Gastroesophageal sphincter (tissue), 4 donors: ENCODE measurements around the gene DNAJC5. TPM values are rescaled to one million over a fixed set of nuclear protein-coding genes. Genes with fewer than 3 reads are reported as not detected.
"Not testable (repeated sequence)": the region's sequence is repeated elsewhere in the genome, so short reads cannot be mapped to it uniquely, and the experiment has no call there.

Experiments
- ATAC-seq: fragments of 150-250 bp; one replicate; pipeline ENCODE4 v1.9.1; 2016; ENCODE audit warnings: mild to moderate bottlenecking, moderate library complexity
- H3K27ac ChIP-seq, 4 donors: fragments of 200-600 bp; sonication (generic) in 3 of 4; 1 replicate in 3 of 4; 2 replicates in 1 of 4; pipeline ENCODE4 v1.5.1; 2016 to 2019
- H3K27me3 ChIP-seq: fragments of 200-600 bp; sonication (generic); one replicate; pipeline ENCODE4 v1.5.1; 2019
- H3K36me3 ChIP-seq, 2 donors: fragments of 200-600 bp; sonication (generic); one replicate each; pipeline ENCODE4 v1.5.1; 2019; ENCODE audit warnings: control low read depth in 1 of 2
- H3K4me1 ChIP-seq, 3 donors: fragments of 200-600 bp; sonication (generic); 1 replicate in 2 of 3; 2 replicates in 1 of 3; pipeline ENCODE4 v1.5.1; 2016 to 2019; ENCODE audit warnings: control low read depth in 2 of 3
- H3K4me3 ChIP-seq, 2 donors: fragments of 200-600 bp; sonication (generic); one replicate each; pipeline ENCODE4 v1.5.1; 2019; ENCODE audit warnings: mild to moderate bottlenecking in 1 of 2, moderate library complexity in 1 of 2
- H3K9me3 ChIP-seq, 3 donors: fragments of 200-600 bp; sonication (generic); one replicate each; pipeline ENCODE4 v1.5.1; 2017 to 2019; ENCODE audit warnings: control low read depth in 2 of 3
- EP300 ChIP-seq: sonication (generic); formaldehyde crosslinking; IDR thresholded peaks from one replicate; pipeline ENCODE4 v1.6.1; 2017; ENCODE audit warnings: antibody characterized with exemption, mild to moderate bottlenecking
- POLR2A ChIP-seq, 2 donors: fragments of 450-650 bp; IDR thresholded peaks; one replicate each; pipeline ENCODE4 v1.6.1; 2017; ENCODE audit warnings: antibody characterized with exemption in 2 of 2, mild to moderate bottlenecking in 2 of 2, moderate library complexity in 1 of 2
- POLR2AphosphoS5 ChIP-seq: sonication (generic); formaldehyde crosslinking; IDR thresholded peaks from one replicate; pipeline ENCODE4 v1.6.1; 2017; ENCODE audit warnings: antibody characterized with exemption
- WGBS, 2 donors: methylation state at CpG; one replicate each; pipeline ENCODE4 v1.1.5; 2018; ENCODE audit warnings: low coverage in 1 of 2; 5-methylcytosine and 5-hydroxymethylcytosine counted together
- total RNA-seq, 4 donors: library from RNA; depleted of rRNA; stranded (reverse); fragments of >200 nt; gene quantifications; one replicate each; pipeline ENCODE4 v1.1.0, GENCODE V29; 2016
- TF ChIP-seq, protein P1 (sequence below), 4 experiments: fragments of 200-600 bp in 2 of 4; fragments of 450-650 bp in 2 of 4; sonication (generic) in 1 of 4; IDR thresholded peaks; one replicate each; pipeline ENCODE4 v1.5.1; 2017 to 2019; ENCODE audit warnings: antibody characterized with exemption in 4 of 4, mild to moderate bottlenecking in 2 of 4, moderate library complexity in 2 of 4

The DNAJC5 gene
- total RNA-seq, 4 donors from 2014 or later, result 44.7 to 70.6 (median 47.6) TPM

DNA sequence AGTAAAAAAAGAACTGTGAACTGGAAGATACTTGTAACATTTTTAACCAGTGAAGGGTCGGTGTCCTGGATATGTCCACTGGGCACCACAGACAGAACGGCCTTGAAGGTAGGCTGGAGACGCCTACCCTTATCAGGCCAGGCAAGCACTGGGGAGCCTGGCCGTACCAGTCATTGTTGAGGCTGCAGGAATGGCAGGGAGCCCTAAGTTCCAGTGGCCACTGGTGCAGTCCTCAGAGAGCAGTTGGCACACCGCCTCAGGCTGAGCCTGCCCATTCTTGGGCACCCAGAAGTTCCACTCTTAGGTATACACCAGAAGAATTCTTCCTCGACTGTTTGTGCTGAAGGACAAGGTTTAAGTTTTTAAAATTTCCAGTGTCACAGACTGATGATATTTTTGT lies 20.5 kb downstream of the DNAJC5 start:
- peaks cover 0 to 26% of the 10 kb centered on the region in 2 donors for H3K36me3 ChIP-seq
- H3K27ac ChIP-seq, result no peak overlapping the region
- H3K4me1 ChIP-seq, result peaks cover 0 to 15% (median 0%) of the 10 kb centered on the region in 3 donors
- TF ChIP-seq EP300 (no peak), POLR2A (IDR thresholded peaks at IDR 0.05) (no peak), POLR2AphosphoS5 (no peak)
- TF ChIP-seq, protein P1, sequence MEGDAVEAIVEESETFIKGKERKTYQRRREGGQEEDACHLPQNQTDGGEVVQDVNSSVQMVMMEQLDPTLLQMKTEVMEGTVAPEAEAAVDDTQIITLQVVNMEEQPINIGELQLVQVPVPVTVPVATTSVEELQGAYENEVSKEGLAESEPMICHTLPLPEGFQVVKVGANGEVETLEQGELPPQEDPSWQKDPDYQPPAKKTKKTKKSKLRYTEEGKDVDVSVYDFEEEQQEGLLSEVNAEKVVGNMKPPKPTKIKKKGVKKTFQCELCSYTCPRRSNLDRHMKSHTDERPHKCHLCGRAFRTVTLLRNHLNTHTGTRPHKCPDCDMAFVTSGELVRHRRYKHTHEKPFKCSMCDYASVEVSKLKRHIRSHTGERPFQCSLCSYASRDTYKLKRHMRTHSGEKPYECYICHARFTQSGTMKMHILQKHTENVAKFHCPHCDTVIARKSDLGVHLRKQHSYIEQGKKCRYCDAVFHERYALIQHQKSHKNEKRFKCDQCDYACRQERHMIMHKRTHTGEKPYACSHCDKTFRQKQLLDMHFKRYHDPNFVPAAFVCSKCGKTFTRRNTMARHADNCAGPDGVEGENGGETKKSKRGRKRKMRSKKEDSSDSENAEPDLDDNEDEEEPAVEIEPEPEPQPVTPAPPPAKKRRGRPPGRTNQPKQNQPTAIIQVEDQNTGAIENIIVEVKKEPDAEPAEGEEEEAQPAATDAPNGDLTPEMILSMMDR (IDR thresholded peaks at IDR 0.05), result no peak
- H3K9me3 ChIP-seq, result no peaks in the 10 kb centered on the region
- 78 to 92% methylated on average over 3 to 6 of the region's 6 CpGs for WGBS, 2 donors
- no peak for ATAC-seq
- H3K27me3 ChIP-seq, result no peaks in the 10 kb centered on the region
- H3K4me3 ChIP-seq, result no peak overlapping the region

DNA sequence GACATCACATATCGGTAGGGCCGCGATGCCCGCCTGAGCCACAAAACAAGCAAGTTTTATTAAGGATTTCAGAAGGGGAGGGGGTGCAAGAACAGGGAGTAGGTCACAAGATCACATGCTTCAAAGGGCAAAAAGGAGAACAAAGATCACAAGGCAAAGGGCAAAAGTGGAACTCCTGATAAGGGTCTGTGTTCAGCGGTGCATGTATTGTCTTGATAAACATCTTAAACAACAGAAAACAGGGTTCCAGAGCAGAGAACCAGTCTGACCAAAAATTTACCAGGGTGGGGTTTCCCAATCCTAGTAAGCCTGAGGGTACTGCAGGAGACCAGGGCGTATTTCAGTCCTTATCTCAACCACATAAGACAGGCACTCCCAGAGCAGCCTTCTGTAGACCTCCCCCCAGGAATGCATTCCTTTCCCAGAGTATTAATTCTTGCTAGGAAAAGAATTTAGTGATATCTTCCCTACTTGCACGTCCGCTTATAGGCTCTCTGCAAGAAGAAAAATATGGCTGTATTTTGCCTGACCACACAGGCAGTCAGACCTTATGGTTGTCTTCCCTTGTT lies 21.5 kb downstream of the DNAJC5 start:
- 87 to 93% methylated on average over 4 to 8 of the region's 8 CpGs for WGBS, 2 donors
- not testable (repeated sequence) for ATAC-seq, H3K4me1 ChIP-seq, H3K4me3 ChIP-seq, H3K9me3 ChIP-seq, H3K27me3 ChIP-seq, H3K27ac ChIP-seq
- H3K36me3 ChIP-seq, result peaks cover 0 to 29% of the 10 kb centered on the region in 2 donors

DNA sequence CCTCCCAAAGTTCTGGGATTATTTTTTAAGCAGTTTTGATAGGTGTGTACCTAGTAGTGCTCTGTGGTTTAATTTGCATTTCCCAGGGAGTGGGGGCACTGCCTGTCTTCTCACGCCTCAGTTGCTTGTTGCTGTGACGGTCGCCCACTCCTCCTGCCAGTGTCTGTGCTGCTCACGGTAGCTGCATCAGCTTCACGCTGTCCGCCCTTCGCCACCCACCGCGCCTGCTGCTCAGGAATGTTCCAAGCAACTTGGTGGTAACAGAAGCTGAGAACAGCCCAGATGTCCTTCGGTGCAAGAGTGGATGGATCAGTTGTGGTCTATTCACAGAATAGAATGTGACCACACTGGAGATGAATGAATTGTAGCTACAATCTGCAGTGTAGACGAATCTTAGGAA lies 22.9 kb downstream of the DNAJC5 start:
- Histone ChIP-seq H3K27ac (no peak overlapping the region), H3K27me3 (no peaks in the 10 kb centered on the region), H3K9me3 (no peaks in the 10 kb centered on the region), H3K36me3 (peaks cover 0 to 37% of the 10 kb centered on the region in 2 donors), H3K4me3 (no peak overlapping the region), H3K4me1 (no peaks in the 10 kb centered on the region)
- TF ChIP-seq POLR2AphosphoS5, result no peak
- TF ChIP-seq EP300, result no peak
- no peak for TF ChIP-seq POLR2A (IDR thresholded peaks at IDR 0.05)
- TF ChIP-seq, protein P1 (IDR thresholded peaks at IDR 0.05), result no peak
- ATAC-seq, result no peak
- WGBS, 2 donors, result 88 to 89% methylated on average over 2 to 5 of the region's 11 CpGs

DNA sequence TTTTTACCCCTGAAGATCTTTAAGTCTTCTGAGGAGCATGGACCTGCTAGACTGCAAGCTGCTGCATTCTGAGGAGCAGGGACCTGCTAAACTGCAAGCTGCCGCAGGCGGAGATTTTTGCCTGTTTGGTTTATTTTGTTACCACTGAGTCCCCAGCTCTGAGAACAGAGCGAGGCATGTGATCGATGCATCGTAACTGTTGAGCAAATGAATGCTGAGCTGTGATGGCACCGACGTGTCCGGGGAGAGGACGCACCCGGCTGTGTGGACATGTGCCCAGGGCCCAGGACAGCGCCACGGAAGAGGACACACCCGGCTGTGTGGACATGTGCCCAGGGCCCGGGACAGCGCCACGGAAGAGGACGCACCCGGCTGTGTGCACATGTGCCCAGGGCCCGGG lies 24.2 kb downstream of the DNAJC5 start:
- H3K27me3 ChIP-seq, result no peaks in the 10 kb centered on the region
- H3K9me3 ChIP-seq, result no peaks in the 10 kb centered on the region
- H3K4me3 ChIP-seq, result no peak overlapping the region
- TF ChIP-seq EP300 (no peak), POLR2AphosphoS5 (no peak), POLR2A (IDR thresholded peaks at IDR 0.05) (no peak)
- TF ChIP-seq, protein P1 (IDR thresholded peaks at IDR 0.05), result no peak
- no peaks in the 10 kb centered on the region for H3K4me1 ChIP-seq
- no peak overlapping the region for H3K27ac ChIP-seq
- H3K36me3 ChIP-seq, result peaks cover 0 to 37% of the 10 kb centered on the region in 2 donors
- no peak for ATAC-seq
- 85% methylated on average over 4 of the region's 19 CpGs; no CpG with 5 or more reads in 1 of the 2 donors for WGBS, 2 donors

DNA sequence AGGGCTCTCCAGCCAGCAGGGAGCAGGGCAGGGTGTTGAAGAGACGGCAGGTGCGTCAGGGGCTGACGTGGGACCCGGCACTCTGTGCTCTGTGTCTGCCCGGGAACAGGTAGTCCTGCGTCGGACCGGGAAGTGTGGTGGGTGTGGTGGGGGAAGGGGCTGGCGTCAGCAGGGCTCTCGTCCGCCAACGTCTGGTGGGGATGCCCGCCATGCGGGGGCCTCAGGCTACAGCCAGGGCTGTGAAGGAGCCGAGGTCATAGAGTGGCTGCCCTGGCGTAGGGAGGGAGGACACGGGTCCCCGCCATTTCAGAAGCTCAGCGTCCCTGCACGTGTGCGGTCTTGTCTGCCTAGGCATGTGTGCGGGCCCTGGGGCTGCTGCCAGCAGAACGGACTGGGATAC lies 25.3 kb downstream of the DNAJC5 start:
- no peaks in the 10 kb centered on the region for H3K4me1 ChIP-seq
- no peak for ATAC-seq
- no peak for TF ChIP-seq EP300
- TF ChIP-seq, protein P1 (IDR thresholded peaks at IDR 0.05), result no peak
- TF ChIP-seq POLR2A (IDR thresholded peaks at IDR 0.05), result no peak
- TF ChIP-seq POLR2AphosphoS5, result no peak
- H3K36me3 ChIP-seq, result peaks cover 0 to 37% of the 10 kb centered on the region in 2 donors
- no peaks in the 10 kb centered on the region for H3K9me3 ChIP-seq
- 87 to 96% methylated on average over 8 to 9 of the region's 23 CpGs for WGBS, 2 donors
- H3K4me3 ChIP-seq, result no peak overlapping the region
- no peak overlapping the region for H3K27ac ChIP-seq
- H3K27me3 ChIP-seq, result no peaks in the 10 kb centered on the region
